PC-3 (cell line): ENCODE data around the gene PTPRN2. TPM values are rescaled to one million over a fixed set of nuclear protein-coding genes. Genes with fewer than 3 reads are reported as not detected.
A peak's percentile ranks its signal among the peaks of the same experiment; 100 is the strongest.

Experiments
- ATAC-seq: fragments of 200-7000 bp; cut with Tn5 transposase; 2 replicates; pipeline ENCODE4 v1.9.1; 2020; ENCODE audit warnings: mild to moderate bottlenecking, moderate library complexity
- BruUV-seq: library from RNA; stranded (reverse); fragments of 400-500 nt; replicated peaks from 2 replicates; lab custom pipeline; 2021; lab: Mats Ljungman, UMichigan
- CTCF ChIA-PET: fragments of 300-600 bp; sonication (Branson Sonifier 250); formaldehyde crosslinking; loops from one replicate; lab custom pipeline; 2022; ENCODE audit warnings: antibody characterized with exemption; lab: Charles Lee
- POLR2A ChIA-PET: fragments of 300-600 bp; sonication (Branson Sonifier 250); formaldehyde crosslinking; loops from one replicate; lab custom pipeline; 2022; ENCODE audit warnings: antibody characterized with exemption; ENCODE audit not compliant: unreplicated experiment; lab: Charles Lee
- DNase-seq: peaks from one replicate; pipeline ENCODE4 v3.0.0-alpha.2; 2015
- H2AFZ ChIP-seq: fragments of 300-600 bp; sonication (generic); 2 replicates; pipeline ENCODE4 v1.6.0; 2016; ENCODE audit warnings: antibody characterized with exemption, low read length
- H3F3A ChIP-seq: fragments of 300-600 bp; sonication (generic); one replicate; pipeline ENCODE4 v1.6.0; 2017; ENCODE audit warnings: antibody characterized with exemption, low read length, control low read depth, mild to moderate bottlenecking; ENCODE audit not compliant: unreplicated experiment
- H3K27ac ChIP-seq: fragments of 300-600 bp; sonication (generic); 2 replicates; pipeline ENCODE4 v1.5.1; 2016; ENCODE audit warnings: mild to moderate bottlenecking, low read length
- H3K27me3 ChIP-seq: fragments of 300-600 bp; sonication (generic); 2 replicates; pipeline ENCODE4 v1.6.1; 2016; ENCODE audit warnings: low read length, mixed read lengths
- H3K36me3 ChIP-seq: fragments of 300-600 bp; sonication (generic); 2 replicates; pipeline ENCODE4 v1.6.1; 2016; ENCODE audit warnings: low read depth, mixed run types, low read length, mixed read lengths
- H3K4me1 ChIP-seq: fragments of 300-600 bp; sonication (generic); 2 replicates; pipeline ENCODE4 v1.5.1; 2016; ENCODE audit warnings: low read length; ENCODE audit not compliant: insufficient read depth
- H3K4me2 ChIP-seq: fragments of 300-600 bp; sonication (generic); 2 replicates; pipeline ENCODE4 v1.6.0; 2016; ENCODE audit warnings: low read length
- H3K4me3 ChIP-seq: fragments of 300-600 bp; sonication (generic); 2 replicates; pipeline ENCODE4 v1.5.1; 2016; ENCODE audit warnings: mild to moderate bottlenecking, low read length, mixed read lengths
- H3K79me2 ChIP-seq: fragments of 300-600 bp; sonication (generic); 2 replicates; pipeline ENCODE4 v1.6.1; 2017; ENCODE audit warnings: low read length, mixed read lengths
- H3K9ac ChIP-seq: fragments of 300-600 bp; sonication (generic); 2 replicates; pipeline ENCODE4 v1.6.0; 2016; ENCODE audit warnings: mild to moderate bottlenecking, low read length
- H3K9me2 ChIP-seq: fragments of 300-600 bp; sonication (generic); replicated peaks from 2 replicates; pipeline ENCODE4 v1.6.1; 2016; ENCODE audit warnings: mixed run types, low read length, mixed read lengths
- H3K9me3 ChIP-seq: fragments of 300-600 bp; sonication (generic); 2 replicates; pipeline ENCODE4 v1.6.1; 2016; ENCODE audit warnings: low read length, mixed read lengths
- H4K20me1 ChIP-seq: fragments of 300-600 bp; sonication (generic); 2 replicates; pipeline ENCODE4 v1.6.1; 2016; ENCODE audit warnings: low read length, mixed read lengths
- EZH2 ChIP-seq: fragments of 300-600 bp; sonication (generic); IDR thresholded peaks from one replicate; pipeline ENCODE4 v1.6.1; 2017; ENCODE audit warnings: antibody characterized with exemption, mild to moderate bottlenecking, low read length; ENCODE audit not compliant: unreplicated experiment
- EZH2phosphoT487 ChIP-seq: fragments of 300-600 bp; sonication (generic); IDR thresholded peaks from 2 replicates; pipeline ENCODE4 v1.6.1; 2018; ENCODE audit warnings: mild to moderate bottlenecking, antibody characterized with exemption, low read length, borderline replicate concordance
- intact Hi-C: fragments of 100-400 bp; cut with micrococcal nuclease; formaldehyde crosslinking; loops from 2 replicates; pipeline ENCODE4 v1.9.0; 2023
- total RNA-seq: library from RNA; depleted of rRNA; stranded (reverse); fragments of >200 nt; gene quantifications from 2 replicates; pipeline ENCODE4 v1.2.3, GENCODE V29; 2014
- TF ChIP-seq, protein P1 (sequence below): fragments of 300-600 bp; sonication (generic); conservative IDR thresholded peaks from 2 replicates; pipeline ENCODE4 v1.5.1; 2017; ENCODE audit warnings: antibody characterized with exemption, low read depth, mild to moderate bottlenecking, low read length

The PTPRN2 gene
- total RNA-seq, 1 experiment from 2014 or later: 3.2 TPM

- Histone ChIP-seq H3K4me1 (peaks cover 44% of the 10 kb centered on the region), H3K27ac (no peak overlapping the region), H3K36me3 (no peaks in the 10 kb centered on the region), H3K9me3 (no peaks in the 10 kb centered on the region), H3K27me3 (no peaks in the 10 kb centered on the region), H3K9me2 (no peaks in the 10 kb centered on the region), H3K9ac (no peak overlapping the region), H4K20me1 (no peaks in the 10 kb centered on the region), H3K79me2 (no peaks in the 10 kb centered on the region), H3K4me2 (no peak overlapping the region), H3K4me3 (no peak overlapping the region), H2AFZ (no peak overlapping the region), H3F3A (peaks cover 6% of the 10 kb centered on the region)
- POLR2A ChIA-PET: interaction anchor here (0.7 kb wide), 1 partner anchor 100 kb away, joined by 8 read pairs; no protein-coding TSS in a partner anchor
- BruUV-seq: no TSS peak
- no peak for TF ChIP-seq EZH2
- TF ChIP-seq EZH2phosphoT487: no peak
- TF ChIP-seq, protein P1, sequence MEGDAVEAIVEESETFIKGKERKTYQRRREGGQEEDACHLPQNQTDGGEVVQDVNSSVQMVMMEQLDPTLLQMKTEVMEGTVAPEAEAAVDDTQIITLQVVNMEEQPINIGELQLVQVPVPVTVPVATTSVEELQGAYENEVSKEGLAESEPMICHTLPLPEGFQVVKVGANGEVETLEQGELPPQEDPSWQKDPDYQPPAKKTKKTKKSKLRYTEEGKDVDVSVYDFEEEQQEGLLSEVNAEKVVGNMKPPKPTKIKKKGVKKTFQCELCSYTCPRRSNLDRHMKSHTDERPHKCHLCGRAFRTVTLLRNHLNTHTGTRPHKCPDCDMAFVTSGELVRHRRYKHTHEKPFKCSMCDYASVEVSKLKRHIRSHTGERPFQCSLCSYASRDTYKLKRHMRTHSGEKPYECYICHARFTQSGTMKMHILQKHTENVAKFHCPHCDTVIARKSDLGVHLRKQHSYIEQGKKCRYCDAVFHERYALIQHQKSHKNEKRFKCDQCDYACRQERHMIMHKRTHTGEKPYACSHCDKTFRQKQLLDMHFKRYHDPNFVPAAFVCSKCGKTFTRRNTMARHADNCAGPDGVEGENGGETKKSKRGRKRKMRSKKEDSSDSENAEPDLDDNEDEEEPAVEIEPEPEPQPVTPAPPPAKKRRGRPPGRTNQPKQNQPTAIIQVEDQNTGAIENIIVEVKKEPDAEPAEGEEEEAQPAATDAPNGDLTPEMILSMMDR: no peak
- ATAC-seq (no peak), DNase-seq (no peak)
- CTCF ChIA-PET: no interaction called here
- intact Hi-C loops: no loop called here
Measured at GRCh38 chr7:157568770-157569584, 1018.6 kb downstream of the PTPRN2 start.

DNA sequence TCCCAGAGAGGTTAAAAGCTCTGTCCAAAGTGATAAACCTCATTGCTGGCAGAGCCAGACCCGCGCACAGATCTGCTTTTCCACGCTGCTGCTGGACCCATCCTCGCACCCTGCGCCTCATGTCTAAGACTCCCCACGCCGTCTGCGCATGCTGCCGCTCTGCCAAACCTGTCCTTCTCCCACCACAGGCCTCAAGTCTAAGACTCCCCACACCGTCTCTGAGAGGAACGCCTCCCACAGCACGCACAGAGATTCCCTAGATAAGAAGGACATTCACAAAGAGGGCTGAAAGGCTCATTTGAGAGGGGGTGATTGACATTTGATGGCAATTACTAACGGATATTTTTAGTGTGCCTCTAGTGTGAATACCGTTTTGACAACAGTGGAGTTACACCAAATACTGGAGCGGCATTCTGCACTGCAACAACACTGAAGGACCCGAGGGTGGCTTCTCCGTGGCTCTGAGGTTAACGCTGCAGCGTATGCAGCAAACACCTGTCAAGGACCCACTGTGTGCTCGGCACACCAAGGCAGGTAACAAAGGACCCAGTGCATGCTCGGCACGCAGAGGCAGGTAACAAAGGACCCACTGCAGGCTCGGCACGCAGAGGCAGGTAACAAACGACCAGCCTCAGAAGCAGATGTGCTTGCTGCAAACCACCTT lies 1019.4 kb downstream of the PTPRN2 start:
- DNase-seq (no peak), ATAC-seq (no peak)
- no TSS peak for BruUV-seq
- Histone ChIP-seq H3K27ac (peak overlapping the region; percentile 99; the same call in 1 of the 2 replicates), H3K27me3 (no peaks in the 10 kb centered on the region), H3K36me3 (no peaks in the 10 kb centered on the region), H4K20me1 (no peaks in the 10 kb centered on the region), H3F3A (peaks cover 6% of the 10 kb centered on the region), H2AFZ (no peak overlapping the region), H3K4me1 (peaks cover 48% of the 10 kb centered on the region), H3K4me3 (no peak overlapping the region), H3K9me2 (no peaks in the 10 kb centered on the region), H3K9me3 (no peaks in the 10 kb centered on the region), H3K4me2 (no peak overlapping the region), H3K9ac (no peak overlapping the region), H3K79me2 (no peaks in the 10 kb centered on the region)
- intact Hi-C loops: no loop called here
- TF ChIP-seq EZH2: no peak
- no peak for TF ChIP-seq EZH2phosphoT487
- TF ChIP-seq, protein P1: no peak
- ChIA-PET POLR2A (interaction anchor here (0.7 kb wide), 1 partner anchor 100 kb away, joined by 8 read pairs; no protein-coding TSS in a partner anchor), CTCF (no interaction called here)
